HUDEP-2 (cell line): ENCODE measurements around the gene LHX8.

Experiments used
- DNase-seq, 76 experiments: peaks; one replicate each; lab custom pipeline; 2025; ENCODE audit not compliant: unreplicated experiment in 76 of 76; lab: John Stamatoyannopoulos, UW

Gene LHX8

GRCh38 chr1:75202751-75203150 lies 68.6 kb downstream of the LHX8 start:
- DNase-seq: no peak

DNA sequence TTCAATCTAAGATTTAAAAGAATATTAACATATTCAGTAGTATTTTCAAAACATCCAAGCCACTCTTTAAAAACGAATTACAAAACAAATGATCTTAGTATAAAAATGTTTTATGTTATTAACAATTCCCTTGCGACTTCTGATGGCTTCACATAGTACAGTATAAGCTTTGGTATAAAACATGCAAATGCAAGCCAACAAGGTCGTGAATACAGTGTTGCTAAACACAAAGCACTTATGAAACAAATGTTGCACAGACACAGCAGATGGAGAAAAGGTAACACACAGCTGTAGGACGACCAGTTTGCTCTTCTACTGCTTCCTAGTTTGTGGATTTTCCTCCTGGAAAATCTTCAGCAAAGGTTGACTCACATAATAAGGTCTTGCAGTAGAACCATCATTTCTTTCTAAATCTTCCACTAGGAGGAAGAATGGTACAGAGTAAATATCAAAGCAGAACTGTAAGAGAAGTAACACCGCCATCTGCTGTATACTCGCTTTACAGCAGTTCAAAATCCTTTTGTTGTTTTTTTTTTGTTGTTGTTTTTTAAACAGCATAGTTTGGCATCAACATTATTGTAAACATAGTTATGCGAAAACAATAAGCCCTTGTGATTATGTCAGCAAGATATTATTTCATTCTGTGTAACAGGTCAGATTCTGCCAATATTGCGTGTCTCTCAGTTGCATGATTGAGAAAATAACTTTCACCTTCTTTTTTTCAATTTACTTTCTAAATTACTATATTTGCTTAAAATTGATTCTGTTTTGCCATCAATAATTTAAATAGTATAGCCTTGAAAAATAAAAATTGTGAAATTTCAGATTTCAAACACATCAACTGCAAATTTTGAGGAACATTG lies 69.5 kb downstream of the LHX8 start:
- DNase-seq: peak in 18 of 76 experiments; percentile 0 to 27 (median 4)

GRCh38 chr1:75208862-75209261 lies 74.7 kb downstream of the LHX8 start:
- DNase-seq: no peak
